ENCODE data around the gene EEF2K.
"Not testable (repeated sequence)": the region's sequence is repeated elsewhere in the genome, so short reads cannot be mapped to it uniquely, and the experiment has no call there.

Gene EEF2K

GRCh38 chr16:22190081-22190775 is 15.8 kb upstream of the EEF2K start:
- DNase-seq = peak; percentile 99

- peak; percentile 99 for DNase-seq
Measured at GRCh38 chr16:22190776-22191531, 15.1 kb upstream of the EEF2K start.

- peak; percentile 41 for DNase-seq
Measured at GRCh38 chr16:22191532-22192260, 14.4 kb upstream of the EEF2K start.

GRCh38 chr16:22192261-22193062 is 13.6 kb upstream of the EEF2K start:
- DNase-seq = peak; percentile 73

GRCh38 chr16:22193063-22193411 is 13.0 kb upstream of the EEF2K start:
- DNase-seq = no peak

- no peak for DNase-seq
Measured at GRCh38 chr16:22194707-22195444, 11.2 kb upstream of the EEF2K start.

- DNase-seq = no peak
Measured at GRCh38 chr16:22195445-22195694, 10.7 kb upstream of the EEF2K start.

GRCh38 chr16:22195695-22196558 is 10.2 kb upstream of the EEF2K start:
- peak; percentile 90 for DNase-seq

- DNase-seq = not testable (repeated sequence)
Measured at GRCh38 chr16:22196559-22197168, 9.4 kb upstream of the EEF2K start.

GRCh38 chr16:22198547-22199293 is 7.4 kb upstream of the EEF2K start:
- no peak for DNase-seq

GRCh38 chr16:22202261-22202637 is 3.8 kb upstream of the EEF2K start:
- no peak for DNase-seq

- no peak for DNase-seq
Measured at GRCh38 chr16:22203091-22203490, 3.0 kb upstream of the EEF2K start.

GRCh38 chr16:22204091-22204655 is 1.9 kb upstream of the EEF2K start:
- DNase-seq = no peak

GRCh38 chr16:22205577-22206012 is 483 bp upstream of the EEF2K start:
- no peak for DNase-seq

- peak; percentile 44 for DNase-seq
Measured at GRCh38 chr16:22206842-22207714, 1.0 kb downstream of the EEF2K start.

GRCh38 chr16:22207715-22208360 is 1.8 kb downstream of the EEF2K start:
- no peak for DNase-seq

- DNase-seq = no peak
Measured at GRCh38 chr16:22210285-22210684, 4.2 kb downstream of the EEF2K start.

- DNase-seq = no peak
Measured at GRCh38 chr16:22210854-22211253, 4.8 kb downstream of the EEF2K start.
